SIG-M5 (cell line): ENCODE results near the gene PAPPA.

Source experiments
- DNase-seq: peaks from one replicate; lab custom pipeline; 2025; lab: John Stamatoyannopoulos, UW

PAPPA gene

DNA sequence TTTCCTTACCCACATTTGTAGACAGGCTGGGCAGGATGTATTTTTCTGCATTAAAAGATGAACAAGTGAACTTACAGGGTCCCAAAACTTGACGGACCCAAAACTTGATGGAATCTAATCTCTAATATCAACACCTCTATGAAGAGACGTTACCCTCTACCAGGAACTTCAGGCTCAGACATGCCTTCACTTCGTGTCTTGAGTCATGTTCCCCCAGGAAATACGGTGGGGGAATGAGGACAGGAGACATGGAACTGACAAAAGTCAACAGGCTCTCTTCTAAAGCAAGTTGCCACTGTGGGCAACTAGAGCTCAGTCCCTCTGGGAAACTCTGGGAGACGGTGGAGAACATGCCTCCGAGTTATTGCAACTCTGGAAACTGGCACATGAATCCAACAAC is 196.1 kb downstream of the PAPPA start:
- no peak for DNase-seq

GRCh38 chr9:116350213-116350612 is 196.6 kb downstream of the PAPPA start:
- no peak for DNase-seq

DNA sequence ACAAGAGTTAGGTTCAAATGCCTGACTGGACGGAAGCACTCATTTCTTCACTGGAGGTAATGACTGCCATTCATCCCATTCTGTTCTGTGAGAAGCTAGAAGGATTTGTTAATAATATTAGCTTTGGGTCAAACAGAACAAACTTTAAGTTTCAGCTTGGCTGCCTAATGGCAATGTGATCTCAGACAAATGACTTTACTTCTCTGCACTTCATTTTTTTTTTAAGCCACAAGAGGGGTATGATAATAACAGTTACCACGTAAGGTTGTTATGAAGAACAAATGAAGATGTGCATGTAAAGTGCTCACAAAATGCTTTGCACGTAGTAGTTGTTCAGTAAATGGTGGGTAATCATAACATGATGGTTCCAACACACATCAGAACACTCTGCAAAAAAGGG is 199.4 kb downstream of the PAPPA start:
- no peak for DNase-seq

DNA sequence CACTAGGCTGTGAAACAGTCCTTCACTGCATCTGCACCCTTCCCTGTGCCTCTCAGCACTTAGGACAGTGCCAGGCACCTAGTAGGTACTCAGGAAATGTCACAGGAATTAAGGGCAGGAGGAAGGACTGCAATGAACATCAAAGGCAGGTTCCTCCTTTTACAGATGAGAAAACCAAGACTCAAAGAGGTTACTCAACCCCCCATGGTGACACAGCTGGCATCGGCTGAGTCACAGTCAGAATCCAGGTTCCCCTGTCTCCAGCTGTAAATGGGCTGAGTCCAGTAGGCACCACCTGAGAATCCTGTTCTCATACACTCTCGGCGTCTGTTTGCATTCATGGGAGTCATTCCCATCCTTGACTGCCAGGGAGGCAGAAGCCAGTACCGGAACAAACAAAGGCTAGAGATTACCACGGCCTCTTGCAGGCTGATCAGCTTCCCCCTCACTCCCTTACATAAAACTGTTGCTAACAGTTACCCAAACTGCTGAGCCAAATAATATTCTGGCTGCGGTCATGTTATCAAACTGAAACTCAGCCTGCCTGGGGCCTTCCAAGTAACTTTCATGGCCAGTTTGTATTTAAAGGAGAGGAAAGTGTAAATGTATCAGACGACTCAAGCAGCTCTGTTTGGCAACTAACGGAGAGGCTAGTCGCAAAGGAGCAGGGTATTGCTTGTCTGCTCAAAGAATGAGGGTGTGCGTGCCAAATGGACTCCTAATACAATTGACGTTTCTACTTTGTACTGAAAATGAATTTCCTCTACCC is 201.7 kb downstream of the PAPPA start:
- no peak for DNase-seq

GRCh38 chr9:116358251-116358650 is 204.7 kb downstream of the PAPPA start:
- DNase-seq: no peak

DNA sequence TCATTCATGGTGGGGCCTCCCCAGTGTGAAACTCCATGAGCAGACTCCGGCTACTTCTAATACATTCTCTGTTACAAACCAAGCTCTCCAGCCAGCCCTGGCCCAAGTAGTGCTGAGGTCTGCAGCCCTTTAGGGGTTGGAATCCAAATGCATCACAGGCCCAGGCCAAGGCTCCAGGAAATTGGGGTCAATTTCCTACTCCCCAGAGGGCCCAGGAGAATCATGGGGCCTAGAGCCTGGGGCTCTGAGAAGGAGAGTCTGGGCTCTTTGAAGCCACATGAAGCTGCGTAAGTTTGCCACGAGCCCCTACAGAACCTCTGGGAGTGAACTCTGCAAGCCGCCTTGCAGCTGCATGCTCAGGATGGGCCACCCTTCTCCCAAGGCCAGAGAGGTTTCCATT is 206.4 kb downstream of the PAPPA start:
- DNase-seq: no peak

- no peak for DNase-seq
These were observed 207.4 kb downstream of the PAPPA start for GRCh38 chr9:116360989-116361388.

GRCh38 chr9:116361547-116361946 is 208.0 kb downstream of the PAPPA start:
- no peak for DNase-seq

DNA sequence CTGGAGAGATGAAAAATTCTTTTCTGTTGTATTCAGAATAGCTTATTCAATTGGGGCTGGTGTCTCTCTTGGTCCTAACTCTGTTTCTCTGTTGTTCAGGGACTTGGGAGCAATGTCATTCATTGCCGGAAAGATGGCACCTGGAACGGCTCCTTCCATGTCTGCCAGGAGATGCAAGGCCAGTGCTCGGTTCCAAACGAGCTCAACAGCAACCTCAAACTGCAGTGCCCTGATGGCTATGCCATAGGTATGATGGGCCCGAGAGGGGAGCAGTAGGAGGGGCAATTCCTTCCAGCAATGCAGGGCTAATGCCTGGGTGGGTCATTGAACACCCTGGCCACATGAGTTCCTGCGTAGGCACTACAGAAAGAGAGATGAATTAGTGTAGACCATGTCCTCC is 208.9 kb downstream of the PAPPA start:
- DNase-seq: no peak

DNA sequence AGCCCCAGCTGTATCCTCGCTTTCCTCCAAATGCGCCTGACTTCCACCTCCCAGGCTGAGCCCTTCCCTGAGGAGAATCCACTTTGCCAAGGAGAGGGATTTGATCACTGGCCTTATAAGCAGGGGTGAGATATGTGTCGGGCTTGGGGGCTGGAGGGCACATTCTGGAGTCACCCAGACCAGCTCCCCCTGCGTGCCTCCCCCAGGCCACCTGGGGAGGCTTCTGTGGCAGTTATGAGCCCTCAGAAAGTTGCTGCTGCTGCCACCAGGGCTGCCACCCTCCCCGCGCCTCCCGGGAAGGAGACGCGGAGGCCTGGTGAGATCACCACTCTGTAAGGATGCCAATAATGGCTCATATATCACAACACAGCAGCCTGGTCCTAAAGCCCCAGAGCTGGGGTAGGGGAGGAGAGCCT is 211.5 kb downstream of the PAPPA start:
- DNase-seq: no peak

GRCh38 chr9:116366241-116366640 is 212.7 kb downstream of the PAPPA start:
- DNase-seq: no peak

DNA sequence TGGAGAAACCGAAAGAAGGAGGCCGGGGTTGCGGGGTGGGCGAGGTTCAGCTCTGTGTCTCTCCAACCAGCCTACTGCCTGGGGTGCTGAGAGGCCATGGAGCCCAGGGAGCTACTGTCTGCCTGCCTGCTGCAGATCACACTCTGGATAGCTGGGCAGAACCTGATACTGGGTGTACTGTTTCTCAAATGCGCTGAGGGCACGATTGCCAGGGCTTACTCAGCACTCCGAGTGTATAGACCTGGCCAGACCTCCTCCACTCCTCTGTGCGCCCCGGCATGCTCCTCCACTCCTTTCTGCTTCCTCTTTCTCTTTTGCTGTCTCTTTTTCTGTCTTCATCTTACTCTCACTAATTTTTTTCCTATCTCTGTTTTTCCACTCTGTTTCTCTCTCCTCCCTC is 215.1 kb downstream of the PAPPA start:
- DNase-seq: no peak

- no peak for DNase-seq
These were observed 216.1 kb downstream of the PAPPA start for GRCh38 chr9:116369706-116370105.

DNA sequence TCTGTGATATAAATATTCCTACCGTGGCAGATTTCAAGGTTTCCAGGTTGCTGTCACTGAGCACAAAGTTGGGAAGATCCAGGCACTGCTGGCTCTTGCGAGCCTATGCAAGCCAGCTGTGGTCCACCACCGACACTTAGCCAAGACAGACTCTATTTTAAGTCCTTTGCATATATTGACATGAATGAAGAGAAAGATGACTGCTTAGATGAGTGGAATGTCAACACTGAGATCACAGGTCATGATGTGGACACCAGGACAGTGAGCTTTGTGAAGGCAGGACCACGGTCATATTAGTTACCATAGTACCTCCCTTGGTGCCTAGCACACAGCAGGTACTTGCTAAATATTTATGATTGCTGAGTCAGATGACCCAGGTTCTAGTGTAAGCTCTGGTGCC is 217.0 kb downstream of the PAPPA start:
- DNase-seq: no peak

GRCh38 chr9:116372081-116372673 is 218.6 kb downstream of the PAPPA start:
- DNase-seq: no peak

DNA sequence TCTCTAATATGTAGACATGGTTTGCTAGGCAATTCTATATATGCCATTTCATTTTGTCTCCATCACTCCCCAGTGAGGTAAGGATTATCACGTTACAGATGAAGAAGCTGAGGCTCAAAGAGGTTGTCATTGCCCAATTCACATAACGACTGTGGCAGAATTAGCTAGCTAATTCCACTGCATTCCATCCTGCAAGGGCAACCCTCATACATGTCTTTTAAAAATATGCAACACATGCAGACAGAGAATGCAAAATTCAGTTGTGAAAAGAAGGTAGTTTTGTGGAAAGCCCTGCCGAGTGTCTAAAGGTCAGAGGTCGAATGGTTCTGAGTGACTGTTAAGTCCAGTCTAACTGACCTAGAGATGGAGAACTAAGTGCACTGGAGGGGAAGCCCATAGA is 219.2 kb downstream of the PAPPA start:
- DNase-seq: no peak

- DNase-seq: no peak
These were observed 223.7 kb downstream of the PAPPA start for GRCh38 chr9:116377179-116377798.

DNA sequence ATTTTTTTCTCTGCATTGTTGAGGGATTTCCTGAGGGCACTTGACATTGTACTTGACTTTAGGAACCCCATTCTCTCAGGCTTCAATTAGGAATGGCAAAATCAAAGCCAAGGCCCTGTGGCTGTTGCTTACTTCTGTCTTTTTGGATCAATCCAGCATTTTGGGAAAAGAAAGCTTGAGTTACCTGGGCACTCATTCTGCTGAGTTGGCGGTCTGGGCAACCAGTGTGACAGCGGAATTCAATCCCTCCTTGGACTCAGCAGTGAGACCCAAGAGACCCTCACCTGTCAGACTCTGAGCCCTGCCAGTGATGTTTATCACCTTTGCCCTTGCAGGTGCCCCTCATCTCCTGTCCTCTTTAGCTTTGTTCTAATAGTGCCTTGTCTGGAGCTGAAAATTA is 225.3 kb downstream of the PAPPA start:
- DNase-seq: no peak

- no peak for DNase-seq
These were observed 226.2 kb downstream of the PAPPA start for GRCh38 chr9:116379821-116380220.

- DNase-seq: no peak
These were observed 227.0 kb downstream of the PAPPA start for GRCh38 chr9:116380496-116380995.

DNA sequence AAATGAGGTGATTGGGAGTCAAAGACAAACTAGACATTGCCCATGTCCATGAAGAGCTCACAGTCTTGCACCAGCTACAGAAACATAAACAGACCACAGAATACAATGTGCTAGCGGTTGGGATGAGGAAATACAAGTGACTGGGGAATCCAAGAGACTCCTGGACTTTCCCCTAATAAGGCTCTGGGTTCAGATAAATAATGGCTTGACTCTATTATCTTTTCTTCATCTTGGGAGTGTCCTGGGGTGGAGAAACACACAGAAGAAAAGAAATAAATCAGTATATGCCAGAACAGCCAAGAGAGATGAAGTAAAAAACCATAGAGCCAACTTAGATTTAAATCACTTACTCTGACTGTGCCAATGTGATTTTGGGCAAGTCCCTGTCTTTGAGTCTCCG is 227.8 kb downstream of the PAPPA start:
- no peak for DNase-seq

- no peak for DNase-seq
These were observed 228.5 kb downstream of the PAPPA start for GRCh38 chr9:116382053-116382452.

DNA sequence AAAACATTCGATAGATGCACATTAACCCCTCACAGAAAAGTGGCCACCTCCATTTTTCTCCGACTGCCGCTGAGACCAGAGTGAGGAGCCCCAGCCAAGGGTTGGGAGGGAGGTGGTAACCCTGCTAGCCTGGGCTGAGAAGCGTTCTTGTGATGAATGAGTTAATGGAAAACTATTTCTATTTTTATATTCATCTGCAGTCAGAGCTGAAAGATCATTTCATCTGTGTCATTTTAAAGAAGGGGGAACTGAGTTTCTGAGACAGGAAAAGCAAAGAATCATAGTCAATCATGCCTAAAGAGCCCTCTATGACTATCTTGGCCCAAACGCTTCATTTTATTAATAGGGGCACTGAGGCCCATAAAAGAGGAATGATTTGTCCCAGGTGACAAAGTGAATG is 229.5 kb downstream of the PAPPA start:
- DNase-seq: no peak
